Prostate gland (tissue), 2 donors: ENCODE data around the gene HIPK3.
"Not testable (repeated sequence)": the region's sequence is repeated elsewhere in the genome, so short reads cannot be mapped to it uniquely, and the experiment has no call there.

Source experiments
- CTCF ChIP-seq, 4 experiments: fragments of 200-600 bp in 2 of 4; fragments of 450-650 bp in 2 of 4; sonication (generic) in 2 of 4; IDR thresholded peaks; 1 replicate in 3 of 4; 2 replicates in 1 of 4; pipeline ENCODE4 v1.5.1; 2016 to 2019; ENCODE audit warnings: antibody characterized with exemption in 4 of 4, mild to moderate bottlenecking in 2 of 4, moderate library complexity in 2 of 4
- POLR2A ChIP-seq: fragments of 450-650 bp; IDR thresholded peaks from one replicate; pipeline ENCODE4 v1.6.1; 2016; ENCODE audit warnings: antibody characterized with exemption, mild to moderate bottlenecking

GRCh38 chr11:33261350-33261749 is 4.2 kb downstream of the HIPK3 start:
- TF ChIP-seq POLR2A; CTCF (IDR thresholded peaks at IDR 0.05): not testable (repeated sequence)
